Fibroblast of pulmonary artery (primary cell): ENCODE results near the gene SLC35A2.
"Not testable (repeated sequence)": the region's sequence is repeated elsewhere in the genome, so short reads cannot be mapped to it uniquely, and the experiment has no call there.

Experiments used
- DNase-seq: peaks from one replicate; pipeline ENCODE4 v3.0.0-alpha.2; 2010; ENCODE audit warnings: low read depth
- H3K4me3 ChIP-seq: replicated peaks from 2 replicates; pipeline ENCODE4 v1.5.1; 2011; ENCODE audit warnings: low read depth, mild to moderate bottlenecking, control low read depth, low read length, moderate library complexity
- CTCF ChIP-seq: IDR thresholded peaks from 2 replicates; pipeline ENCODE4 v1.5.1; 2011; ENCODE audit warnings: mild to moderate bottlenecking, control low read depth, low read length, inconsistent platforms; ENCODE audit errors: missing control alignments

SLC35A2 gene

DNA sequence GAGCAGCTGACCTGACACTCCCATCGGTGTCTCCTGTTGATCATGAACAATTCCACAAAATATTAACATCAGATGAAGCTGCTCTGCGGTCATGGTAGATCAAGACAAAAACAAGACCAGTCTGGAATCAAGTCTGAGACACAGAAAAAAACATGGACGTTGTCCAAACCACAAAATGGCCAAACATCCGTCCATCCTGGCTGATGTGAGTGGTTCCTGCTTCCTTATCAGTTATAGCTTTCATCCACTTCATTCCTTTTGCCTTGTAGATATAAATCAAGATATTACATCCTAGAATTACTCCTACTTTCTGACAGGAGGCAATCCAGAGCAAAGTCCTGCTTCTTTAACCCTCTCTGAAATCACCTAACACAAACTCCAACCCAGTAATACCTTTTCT lies 47.2 kb downstream of the SLC35A2 start:
- no peak for TF ChIP-seq CTCF
- H3K4me3 ChIP-seq: no peak overlapping the region
- peak; percentile 36 for DNase-seq

GRCh38 chrX:48854898-48855297 lies 56.5 kb downstream of the SLC35A2 start:
- TF ChIP-seq CTCF: peak; percentile 29
- H3K4me3 ChIP-seq: no peak overlapping the region
- DNase-seq: peak; percentile 3

GRCh38 chrX:48854121-48854804 lies 57.2 kb downstream of the SLC35A2 start:
- H3K4me3 ChIP-seq, DNase-seq: not testable (repeated sequence)

DNA sequence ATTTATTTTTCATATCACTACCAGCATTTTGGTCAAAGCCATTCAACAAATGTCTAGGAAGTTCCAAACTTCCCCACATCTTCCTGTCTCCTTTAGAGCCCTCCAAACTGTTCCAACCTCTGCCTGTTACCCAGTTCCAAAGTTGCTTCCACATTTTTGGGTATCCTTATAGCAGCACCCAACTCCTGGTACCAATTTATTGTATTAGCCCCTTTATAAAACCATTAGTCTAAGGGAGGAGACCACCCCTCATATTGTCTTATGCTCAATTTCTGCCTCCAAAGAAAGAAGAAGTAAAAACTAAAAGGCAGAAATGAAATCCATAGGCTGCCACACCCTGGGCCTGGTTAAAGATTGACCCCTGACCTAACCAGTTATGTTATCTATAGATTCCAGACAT lies 58.0 kb downstream of the SLC35A2 start:
- not testable (repeated sequence) for H3K4me3 ChIP-seq, DNase-seq
